Measurements from ENCODE around the gene VKORC1.

GRCh38 chr16:31127182-31127581 lies 32.6 kb upstream of the VKORC1 start:
- TF ChIP-seq POLR2A (IDR thresholded peaks at IDR 0.05), result no peak
- TF ChIP-seq, protein P1, sequence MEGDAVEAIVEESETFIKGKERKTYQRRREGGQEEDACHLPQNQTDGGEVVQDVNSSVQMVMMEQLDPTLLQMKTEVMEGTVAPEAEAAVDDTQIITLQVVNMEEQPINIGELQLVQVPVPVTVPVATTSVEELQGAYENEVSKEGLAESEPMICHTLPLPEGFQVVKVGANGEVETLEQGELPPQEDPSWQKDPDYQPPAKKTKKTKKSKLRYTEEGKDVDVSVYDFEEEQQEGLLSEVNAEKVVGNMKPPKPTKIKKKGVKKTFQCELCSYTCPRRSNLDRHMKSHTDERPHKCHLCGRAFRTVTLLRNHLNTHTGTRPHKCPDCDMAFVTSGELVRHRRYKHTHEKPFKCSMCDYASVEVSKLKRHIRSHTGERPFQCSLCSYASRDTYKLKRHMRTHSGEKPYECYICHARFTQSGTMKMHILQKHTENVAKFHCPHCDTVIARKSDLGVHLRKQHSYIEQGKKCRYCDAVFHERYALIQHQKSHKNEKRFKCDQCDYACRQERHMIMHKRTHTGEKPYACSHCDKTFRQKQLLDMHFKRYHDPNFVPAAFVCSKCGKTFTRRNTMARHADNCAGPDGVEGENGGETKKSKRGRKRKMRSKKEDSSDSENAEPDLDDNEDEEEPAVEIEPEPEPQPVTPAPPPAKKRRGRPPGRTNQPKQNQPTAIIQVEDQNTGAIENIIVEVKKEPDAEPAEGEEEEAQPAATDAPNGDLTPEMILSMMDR (IDR thresholded peaks at IDR 0.05), result no peak
